ENCODE results near the gene SHPK. TPM values are rescaled to one million over a fixed set of nuclear protein-coding genes. Genes with fewer than 3 reads are reported as not detected.

The SHPK gene
- polyA plus RNA-seq, 2 of the 4 experiments (the other 2 are of a cell fraction), result 10.7 to 11.2 TPM

DNA sequence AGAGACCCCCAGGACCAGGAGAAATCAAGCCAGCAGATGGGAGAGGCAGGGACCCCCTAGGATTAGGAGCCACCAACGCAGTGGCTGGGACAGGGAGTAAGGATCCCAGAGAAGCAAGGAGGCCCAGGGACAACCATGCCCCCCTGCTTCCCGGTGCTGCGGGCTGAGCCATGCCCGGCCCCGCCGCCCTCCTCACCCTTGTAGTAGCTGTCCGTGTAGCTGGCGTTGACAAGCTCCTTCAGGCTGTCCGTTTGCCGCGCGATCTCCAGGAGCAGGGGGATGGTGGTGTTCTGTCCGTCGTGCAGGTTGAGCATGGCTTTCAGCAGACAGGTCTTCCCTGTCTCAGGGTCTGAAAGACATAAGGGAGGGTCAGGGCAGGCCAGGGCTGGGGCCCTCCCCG, 45.3 kb downstream of the SHPK start:
- 86% methylated on average over 15 of the region's 15 CpGs for WGBS (ENCODE audit: missing lambda C conversion rate)
- TF ChIP-seq NPAS2 (CRISPR knock-in tag; IDR thresholded peaks at IDR 0.05; ENCODE audit: borderline replicate concordance) (no peak), POLR2A (IDR thresholded peaks at IDR 0.05; ENCODE audit: low read length) (no peak)
- TF ChIP-seq, protein P1, sequence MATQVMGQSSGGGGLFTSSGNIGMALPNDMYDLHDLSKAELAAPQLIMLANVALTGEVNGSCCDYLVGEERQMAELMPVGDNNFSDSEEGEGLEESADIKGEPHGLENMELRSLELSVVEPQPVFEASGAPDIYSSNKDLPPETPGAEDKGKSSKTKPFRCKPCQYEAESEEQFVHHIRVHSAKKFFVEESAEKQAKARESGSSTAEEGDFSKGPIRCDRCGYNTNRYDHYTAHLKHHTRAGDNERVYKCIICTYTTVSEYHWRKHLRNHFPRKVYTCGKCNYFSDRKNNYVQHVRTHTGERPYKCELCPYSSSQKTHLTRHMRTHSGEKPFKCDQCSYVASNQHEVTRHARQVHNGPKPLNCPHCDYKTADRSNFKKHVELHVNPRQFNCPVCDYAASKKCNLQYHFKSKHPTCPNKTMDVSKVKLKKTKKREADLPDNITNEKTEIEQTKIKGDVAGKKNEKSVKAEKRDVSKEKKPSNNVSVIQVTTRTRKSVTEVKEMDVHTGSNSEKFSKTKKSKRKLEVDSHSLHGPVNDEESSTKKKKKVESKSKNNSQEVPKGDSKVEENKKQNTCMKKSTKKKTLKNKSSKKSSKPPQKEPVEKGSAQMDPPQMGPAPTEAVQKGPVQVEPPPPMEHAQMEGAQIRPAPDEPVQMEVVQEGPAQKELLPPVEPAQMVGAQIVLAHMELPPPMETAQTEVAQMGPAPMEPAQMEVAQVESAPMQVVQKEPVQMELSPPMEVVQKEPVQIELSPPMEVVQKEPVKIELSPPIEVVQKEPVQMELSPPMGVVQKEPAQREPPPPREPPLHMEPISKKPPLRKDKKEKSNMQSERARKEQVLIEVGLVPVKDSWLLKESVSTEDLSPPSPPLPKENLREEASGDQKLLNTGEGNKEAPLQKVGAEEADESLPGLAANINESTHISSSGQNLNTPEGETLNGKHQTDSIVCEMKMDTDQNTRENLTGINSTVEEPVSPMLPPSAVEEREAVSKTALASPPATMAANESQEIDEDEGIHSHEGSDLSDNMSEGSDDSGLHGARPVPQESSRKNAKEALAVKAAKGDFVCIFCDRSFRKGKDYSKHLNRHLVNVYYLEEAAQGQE (IDR thresholded peaks at IDR 0.05), result no peak
- TF ChIP-seq, protein P2, sequence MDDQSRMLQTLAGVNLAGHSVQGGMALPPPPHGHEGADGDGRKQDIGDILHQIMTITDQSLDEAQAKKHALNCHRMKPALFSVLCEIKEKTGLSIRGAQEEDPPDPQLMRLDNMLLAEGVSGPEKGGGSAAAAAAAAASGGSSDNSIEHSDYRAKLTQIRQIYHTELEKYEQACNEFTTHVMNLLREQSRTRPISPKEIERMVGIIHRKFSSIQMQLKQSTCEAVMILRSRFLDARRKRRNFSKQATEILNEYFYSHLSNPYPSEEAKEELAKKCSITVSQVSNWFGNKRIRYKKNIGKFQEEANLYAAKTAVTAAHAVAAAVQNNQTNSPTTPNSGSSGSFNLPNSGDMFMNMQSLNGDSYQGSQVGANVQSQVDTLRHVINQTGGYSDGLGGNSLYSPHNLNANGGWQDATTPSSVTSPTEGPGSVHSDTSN (IDR thresholded peaks at IDR 0.05), result no peak
- CTCF ChIA-PET, result interaction anchor here (1.3 to 2.1 kb wide), 3 partner anchors 9 to 19 kb away, joined by 3 to 5 read pairs (median 4); no protein-coding TSS in a partner anchor

DNA sequence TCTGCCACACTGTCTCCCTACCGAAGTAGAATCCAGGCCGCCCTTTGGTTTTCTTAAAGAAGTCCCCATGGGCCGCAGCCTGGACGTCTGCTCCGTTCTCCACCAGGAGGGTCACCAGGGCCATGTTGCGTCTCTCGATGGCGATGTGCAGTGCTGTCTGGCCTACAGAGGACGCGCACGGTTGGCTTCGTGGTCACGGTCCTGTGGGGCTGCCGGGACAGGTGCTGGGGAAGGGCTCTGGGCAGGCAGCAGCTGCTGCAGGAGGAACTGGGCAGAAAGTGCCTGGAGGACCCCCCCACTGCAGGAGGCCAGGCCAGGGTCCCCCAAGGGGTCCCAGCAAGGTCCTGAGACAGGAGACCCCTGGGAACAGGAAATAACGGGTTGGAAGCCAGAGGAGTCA, 45.8 kb downstream of the SHPK start:
- Histone ChIP-seq H3K9me3 (no peaks in the 10 kb centered on the region), H3K4me3 (no peak overlapping the region), H3K27ac (no peak overlapping the region), H3K4me2 (no peak overlapping the region), H3K4me1 (no peaks in the 10 kb centered on the region)
- POLR2A ChIA-PET, result no interaction called here
- WGBS (ENCODE audit: missing lambda C conversion rate), result 92% methylated on average over 14 of the region's 15 CpGs
- ATAC-seq (no peak), FAIRE-seq (no peak), DNase-seq (ENCODE audit: low read depth in 1 of 2, low spot score in 1 of 2) (no peak)
- CTCF ChIA-PET, result interaction anchor here (2.1 kb wide), 1 partner anchor 12 kb away, joined by 5 read pairs; no protein-coding TSS in a partner anchor
- TF ChIP-seq POLR2A (IDR thresholded peaks at IDR 0.05; ENCODE audit: low read length) (no peak), POLR2AphosphoS2 (conservative IDR thresholded peaks at IDR 0.05; ENCODE audit: low read length) (no peak), MYC (IDR thresholded peaks at IDR 0.05; ENCODE audit: borderline replicate concordance, low read length) (no peak), GATA3 (IDR thresholded peaks at IDR 0.05; ENCODE audit: borderline replicate concordance) (no peak), HDAC2 (IDR thresholded peaks at IDR 0.05) (no peak), KDM1A (IDR thresholded peaks at IDR 0.05; ENCODE audit: low read depth) (no peak), NPAS2 (CRISPR knock-in tag; IDR thresholded peaks at IDR 0.05; ENCODE audit: borderline replicate concordance) (no peak)
- TF ChIP-seq, protein P3, sequence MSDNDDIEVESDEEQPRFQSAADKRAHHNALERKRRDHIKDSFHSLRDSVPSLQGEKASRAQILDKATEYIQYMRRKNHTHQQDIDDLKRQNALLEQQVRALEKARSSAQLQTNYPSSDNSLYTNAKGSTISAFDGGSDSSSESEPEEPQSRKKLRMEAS (IDR thresholded peaks at IDR 0.05), result no peak

More for the DNA sequence above, 45.3 kb downstream of the SHPK start:
- Histone ChIP-seq H3K4me3 (no peak overlapping the region), H3K9me3 (no peaks in the 10 kb centered on the region), H3K4me2 (no peak overlapping the region), H3K27ac (no peak overlapping the region), H3K4me1 (no peaks in the 10 kb centered on the region)
- DNase-seq (ENCODE audit: low read depth in 1 of 2, low spot score in 1 of 2) (no peak), ATAC-seq (no peak), FAIRE-seq (no peak)
- POLR2A ChIA-PET, result no interaction called here

DNA sequence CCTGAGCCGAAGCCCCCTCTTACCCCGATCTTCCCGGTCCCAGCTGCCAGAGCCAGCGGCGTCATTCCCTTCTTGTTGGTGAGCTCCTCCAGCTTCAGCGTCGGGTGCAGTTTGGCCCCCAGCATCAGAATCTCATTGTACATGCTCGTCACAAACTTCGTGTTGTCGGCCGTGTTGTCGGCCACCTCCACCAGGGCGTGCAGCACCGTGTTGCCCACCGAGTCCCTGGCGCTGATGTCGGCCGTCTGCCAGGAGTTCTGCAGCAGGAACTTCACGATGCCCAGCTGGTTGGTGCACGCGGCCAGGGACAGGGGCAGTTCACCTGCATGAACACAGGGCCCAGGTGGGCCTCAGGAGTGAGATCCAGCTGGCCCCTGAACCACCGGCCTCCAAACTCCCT, 46.3 kb downstream of the SHPK start:
- 95% methylated on average over 22 of the region's 22 CpGs for WGBS (ENCODE audit: missing lambda C conversion rate)
- ChIA-PET POLR2A (no interaction called here), CTCF (interaction anchor here (1.3 to 1.7 kb wide), 3 partner anchors 10 to 541 kb away, joined by 3 to 4 read pairs (median 3); partner anchors contain the start of genes CTNS and SHPK)
- DNase-seq (ENCODE audit: low read depth in 1 of 2, low spot score in 1 of 2) (no peak), ATAC-seq (no peak), FAIRE-seq (no peak)
- no peaks in the 10 kb centered on the region for H3K9me3 ChIP-seq
- H3K27ac ChIP-seq, result no peak overlapping the region
- no peak overlapping the region for H3K4me3 ChIP-seq
- H3K4me2 ChIP-seq, result no peak overlapping the region
- H3K4me1 ChIP-seq, result no peaks in the 10 kb centered on the region
- TF ChIP-seq SMC3 (IDR thresholded peaks at IDR 0.05) (no peak), KDM1A (IDR thresholded peaks at IDR 0.05; ENCODE audit: low read depth) (no peak), NR3C1 (IDR thresholded peaks at IDR 0.05) (no peak), TP53 (CRISPR knock-in tag; IDR thresholded peaks at IDR 0.05) (no peak), HEYL (CRISPR knock-in tag; IDR thresholded peaks at IDR 0.05) (no peak), RFX5 (IDR thresholded peaks at IDR 0.05) (no peak), FOSL2 (IDR thresholded peaks at IDR 0.05) (no peak), FOSL2 (CRISPR knock-in tag; IDR thresholded peaks at IDR 0.05) (no peak), NFE2L2 (conservative IDR thresholded peaks at IDR 0.05; ENCODE audit: low read length) (no peak), KDM5A (IDR thresholded peaks at IDR 0.05) (no peak), POLR2AphosphoS2 (conservative IDR thresholded peaks at IDR 0.05; ENCODE audit: low read length) (no peak), EHF (CRISPR knock-in tag; IDR thresholded peaks at IDR 0.05) (no peak), BHLHE40 (IDR thresholded peaks at IDR 0.05; ENCODE audit: low read depth, low read length) (no peak), HOXB5 (CRISPR knock-in tag; IDR thresholded peaks at IDR 0.05) (no peak), FOSB (CRISPR knock-in tag; IDR thresholded peaks at IDR 0.05) (no peak)
- TF ChIP-seq, protein P1 (IDR thresholded peaks at IDR 0.05), result no peak
- TF ChIP-seq, protein P4, sequence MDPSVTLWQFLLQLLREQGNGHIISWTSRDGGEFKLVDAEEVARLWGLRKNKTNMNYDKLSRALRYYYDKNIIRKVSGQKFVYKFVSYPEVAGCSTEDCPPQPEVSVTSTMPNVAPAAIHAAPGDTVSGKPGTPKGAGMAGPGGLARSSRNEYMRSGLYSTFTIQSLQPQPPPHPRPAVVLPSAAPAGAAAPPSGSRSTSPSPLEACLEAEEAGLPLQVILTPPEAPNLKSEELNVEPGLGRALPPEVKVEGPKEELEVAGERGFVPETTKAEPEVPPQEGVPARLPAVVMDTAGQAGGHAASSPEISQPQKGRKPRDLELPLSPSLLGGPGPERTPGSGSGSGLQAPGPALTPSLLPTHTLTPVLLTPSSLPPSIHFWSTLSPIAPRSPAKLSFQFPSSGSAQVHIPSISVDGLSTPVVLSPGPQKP (IDR thresholded peaks at IDR 0.05; ENCODE audit: low read depth, low read length), result no peak
- TF ChIP-seq, protein P5, sequence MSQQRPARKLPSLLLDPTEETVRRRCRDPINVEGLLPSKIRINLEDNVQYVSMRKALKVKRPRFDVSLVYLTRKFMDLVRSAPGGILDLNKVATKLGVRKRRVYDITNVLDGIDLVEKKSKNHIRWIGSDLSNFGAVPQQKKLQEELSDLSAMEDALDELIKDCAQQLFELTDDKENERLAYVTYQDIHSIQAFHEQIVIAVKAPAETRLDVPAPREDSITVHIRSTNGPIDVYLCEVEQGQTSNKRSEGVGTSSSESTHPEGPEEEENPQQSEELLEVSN (IDR thresholded peaks at IDR 0.05; ENCODE audit: borderline replicate concordance, low read depth), result no peak

Measured in A549 (cell line).